NCI-H2196 (cell line): ENCODE data around the gene PTBP1.

ENCODE experiments used
- DNase-seq: peaks from one replicate; lab custom pipeline; 2025; ENCODE audit not compliant: unreplicated experiment; lab: John Stamatoyannopoulos, UW

PTBP1 gene

GRCh38 chr19:772063-772462, 25.2 kb upstream of the PTBP1 start:
- DNase-seq = no peak

GRCh38 chr19:772730-773436, 24.4 kb upstream of the PTBP1 start:
- DNase-seq = peak; percentile 21

- DNase-seq = no peak
Observed at GRCh38 chr19:776549-776948, 20.7 kb upstream of the PTBP1 start.

- DNase-seq = no peak
Observed at GRCh38 chr19:778910-779653, 18.2 kb upstream of the PTBP1 start.

GRCh38 chr19:780935-781334, 16.3 kb upstream of the PTBP1 start:
- DNase-seq = no peak

GRCh38 chr19:781800-782184, 15.5 kb upstream of the PTBP1 start:
- DNase-seq = no peak

- no peak for DNase-seq
Observed at GRCh38 chr19:782185-782877, 14.9 kb upstream of the PTBP1 start.

GRCh38 chr19:782878-783668, 14.2 kb upstream of the PTBP1 start:
- DNase-seq = no peak

- DNase-seq = no peak
Observed at GRCh38 chr19:784541-784940, 12.7 kb upstream of the PTBP1 start.

- no peak for DNase-seq
Observed at GRCh38 chr19:787536-787935, 9.7 kb upstream of the PTBP1 start.

- no peak for DNase-seq
Observed at GRCh38 chr19:788686-788982, 8.6 kb upstream of the PTBP1 start.

GRCh38 chr19:788983-789700, 8.1 kb upstream of the PTBP1 start:
- DNase-seq = no peak

- DNase-seq = no peak
Observed at GRCh38 chr19:789701-790060, 7.6 kb upstream of the PTBP1 start.

- no peak for DNase-seq
Observed at GRCh38 chr19:791007-791566, 6.2 kb upstream of the PTBP1 start.

GRCh38 chr19:791567-792305, 5.5 kb upstream of the PTBP1 start:
- no peak for DNase-seq

GRCh38 chr19:792306-792885, 4.9 kb upstream of the PTBP1 start:
- no peak for DNase-seq

GRCh38 chr19:793806-794205, 3.4 kb upstream of the PTBP1 start:
- DNase-seq = no peak

GRCh38 chr19:795073-795611, 2.1 kb upstream of the PTBP1 start:
- no peak for DNase-seq
